GM13977 (cell line): ENCODE results near the gene CA7.
"Not testable (repeated sequence)": the region's sequence is repeated elsewhere in the genome, so short reads cannot be mapped to it uniquely, and the experiment has no call there.

ENCODE experiments used
- DNase-seq: peaks from one replicate; pipeline ENCODE4 v3.0.0; 2012; ENCODE audit warnings: low spot score
- in situ Hi-C: fragments of 300-500 bp; cut with MboI; formaldehyde crosslinking; loops from one replicate; pipeline ENCODE4 v1.12.0; 2022; ENCODE audit warnings: low sequenced_read_pairs, low pct_unique_long_range_greater_than_20kb, mixed read lengths, inconsistent platforms; ENCODE audit not compliant: unreplicated experiment
- TF ChIP-seq, protein P1 (sequence below): IDR thresholded peaks from 2 replicates; pipeline ENCODE4 v1.5.1; 2012; ENCODE audit warnings: mild to moderate bottlenecking, control low read depth; ENCODE audit not compliant: insufficient read depth; ENCODE audit errors: extremely low read depth, missing control alignments

The CA7 gene

DNA sequence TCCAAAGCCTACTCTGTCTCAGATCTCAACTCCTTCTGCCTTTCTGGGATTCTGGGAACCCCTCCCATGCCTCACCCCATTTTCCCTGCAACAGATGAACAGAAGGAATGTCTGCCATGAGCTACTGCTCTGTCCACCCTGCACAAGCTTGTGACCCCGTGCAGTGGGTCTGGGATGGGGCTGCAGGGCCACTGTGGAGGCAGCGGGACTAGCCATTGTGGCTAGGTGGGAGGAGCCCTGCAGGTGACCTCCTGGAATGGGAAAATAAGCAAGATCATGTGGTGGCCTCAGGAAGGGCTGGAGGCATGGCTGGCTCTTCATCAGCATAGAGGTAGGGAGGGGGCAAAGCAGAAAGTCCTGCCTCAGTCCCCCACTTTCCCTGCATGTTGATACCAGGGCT, 49.8 kb downstream of the CA7 start:
- in situ Hi-C loops, result no loop called here
- TF ChIP-seq, protein P1, sequence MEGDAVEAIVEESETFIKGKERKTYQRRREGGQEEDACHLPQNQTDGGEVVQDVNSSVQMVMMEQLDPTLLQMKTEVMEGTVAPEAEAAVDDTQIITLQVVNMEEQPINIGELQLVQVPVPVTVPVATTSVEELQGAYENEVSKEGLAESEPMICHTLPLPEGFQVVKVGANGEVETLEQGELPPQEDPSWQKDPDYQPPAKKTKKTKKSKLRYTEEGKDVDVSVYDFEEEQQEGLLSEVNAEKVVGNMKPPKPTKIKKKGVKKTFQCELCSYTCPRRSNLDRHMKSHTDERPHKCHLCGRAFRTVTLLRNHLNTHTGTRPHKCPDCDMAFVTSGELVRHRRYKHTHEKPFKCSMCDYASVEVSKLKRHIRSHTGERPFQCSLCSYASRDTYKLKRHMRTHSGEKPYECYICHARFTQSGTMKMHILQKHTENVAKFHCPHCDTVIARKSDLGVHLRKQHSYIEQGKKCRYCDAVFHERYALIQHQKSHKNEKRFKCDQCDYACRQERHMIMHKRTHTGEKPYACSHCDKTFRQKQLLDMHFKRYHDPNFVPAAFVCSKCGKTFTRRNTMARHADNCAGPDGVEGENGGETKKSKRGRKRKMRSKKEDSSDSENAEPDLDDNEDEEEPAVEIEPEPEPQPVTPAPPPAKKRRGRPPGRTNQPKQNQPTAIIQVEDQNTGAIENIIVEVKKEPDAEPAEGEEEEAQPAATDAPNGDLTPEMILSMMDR, result no peak
- no peak for DNase-seq

DNA sequence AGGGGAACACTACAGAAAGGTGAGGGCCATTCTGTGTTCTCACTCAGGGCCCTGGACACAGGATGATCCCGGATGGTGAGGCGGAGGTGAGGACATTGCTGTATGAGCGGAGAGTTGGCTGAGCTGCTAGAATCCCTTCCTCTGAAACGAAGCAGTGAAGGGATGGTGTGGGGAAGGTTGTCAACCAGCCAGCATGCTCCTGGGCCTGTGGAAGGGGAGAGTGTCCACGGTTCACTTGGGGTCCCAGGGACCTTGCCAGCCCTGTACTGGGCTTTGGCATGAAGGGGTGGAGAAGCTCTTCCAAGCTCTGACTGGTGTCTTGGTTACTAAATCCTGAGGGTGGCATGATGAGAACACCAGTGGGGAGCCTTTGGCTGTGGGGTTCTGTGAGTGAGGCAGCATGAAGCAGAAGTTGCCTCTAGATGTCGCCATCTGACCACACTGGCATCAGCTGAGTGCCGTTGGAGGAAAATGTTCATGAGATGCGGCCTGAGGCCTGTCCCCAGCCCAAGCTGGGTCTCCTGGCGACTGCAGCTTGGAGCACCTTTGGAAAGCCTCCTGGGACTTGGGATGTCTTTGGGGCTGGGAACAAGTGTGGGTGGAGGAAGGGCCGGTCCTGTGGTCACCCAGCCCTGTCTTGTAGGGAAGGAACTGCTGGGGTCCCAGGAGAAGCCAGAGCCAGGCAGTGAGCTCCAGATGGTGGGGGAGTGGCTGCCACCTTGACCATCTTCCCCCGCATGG, 50.9 kb downstream of the CA7 start:
- in situ Hi-C loops, result no loop called here
- DNase-seq, result peak; percentile 75
- TF ChIP-seq, protein P1, result peak; percentile 94

- TF ChIP-seq, protein P1, result no peak
- DNase-seq, result no peak
- in situ Hi-C loops, result no loop called here
Measured at GRCh38 chr16:66895689-66895979, 51.4 kb downstream of the CA7 start.

GRCh38 chr16:66895999-66896398, 51.8 kb downstream of the CA7 start:
- DNase-seq, result peak; percentile 5
- in situ Hi-C loops, result no loop called here

GRCh38 chr16:66896682-66897081, 52.5 kb downstream of the CA7 start:
- DNase-seq, in situ Hi-C loops: not testable (repeated sequence)

More at GRCh38 chr16:66895999-66896398, 51.8 kb downstream of the CA7 start:
- TF ChIP-seq, protein P1, result no peak

DNA sequence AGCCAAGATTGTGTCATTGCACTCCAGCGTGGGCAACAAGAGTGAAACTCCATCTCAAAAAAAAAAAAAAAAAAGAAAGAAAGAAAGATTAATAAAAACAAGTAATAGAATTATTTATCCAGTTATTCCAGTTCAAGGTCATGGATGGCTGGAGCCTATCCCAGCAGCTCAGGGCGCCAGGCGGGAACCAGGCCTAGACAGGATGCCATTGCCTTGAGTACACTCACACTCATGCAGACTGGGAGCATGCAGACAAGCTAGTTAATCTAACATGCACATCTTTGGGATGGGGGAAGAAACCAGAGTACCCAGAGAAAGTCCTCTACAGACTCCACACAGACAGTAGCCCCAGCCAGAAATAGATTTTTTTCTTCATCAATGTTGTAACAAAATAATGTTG, 54.0 kb downstream of the CA7 start:
- DNase-seq, result no peak
- TF ChIP-seq, protein P1, result no peak
- in situ Hi-C loops, result no loop called here

- in situ Hi-C loops, result no loop called here
- no peak for DNase-seq
- TF ChIP-seq, protein P1, result no peak
Measured at GRCh38 chr16:66898933-66899309, 54.7 kb downstream of the CA7 start.
